NCI-H2171 (cell line): Measurements from ENCODE around the gene CNTN5.

Source experiments
- DNase-seq: peaks from one replicate; lab custom pipeline; 2025; lab: John Stamatoyannopoulos, UW

Gene CNTN5

GRCh38 chr11:100329352-100329751, 1308.6 kb downstream of the CNTN5 start:
- DNase-seq, result peak; percentile 36

GRCh38 chr11:100336873-100337272, 1316.1 kb downstream of the CNTN5 start:
- no peak for DNase-seq

- DNase-seq, result no peak
These were observed 1317.5 kb downstream of the CNTN5 start for GRCh38 chr11:100338144-100338840.

GRCh38 chr11:100340466-100341319, 1319.9 kb downstream of the CNTN5 start:
- DNase-seq, result no peak

GRCh38 chr11:100353083-100353482, 1332.3 kb downstream of the CNTN5 start:
- no peak for DNase-seq

- DNase-seq, result no peak
These were observed 1334.0 kb downstream of the CNTN5 start for GRCh38 chr11:100354736-100355135.

- DNase-seq, result no peak
These were observed 1335.3 kb downstream of the CNTN5 start for GRCh38 chr11:100356035-100356434.

- no peak for DNase-seq
These were observed 1338.5 kb downstream of the CNTN5 start for GRCh38 chr11:100359281-100359680.

GRCh38 chr11:100367892-100368291, 1347.1 kb downstream of the CNTN5 start:
- no peak for DNase-seq

GRCh38 chr11:100383357-100383865, 1362.7 kb downstream of the CNTN5 start:
- no peak for DNase-seq

GRCh38 chr11:100396266-100396665, 1375.5 kb downstream of the CNTN5 start:
- DNase-seq, result no peak

GRCh38 chr11:100397401-100397800, 1376.7 kb downstream of the CNTN5 start:
- DNase-seq, result no peak

- no peak for DNase-seq
These were observed 1383.1 kb downstream of the CNTN5 start for GRCh38 chr11:100403816-100404215.

GRCh38 chr11:100404907-100405306, 1384.2 kb downstream of the CNTN5 start:
- no peak for DNase-seq
